ENCODE results near the gene ANTXR2. TPM values are rescaled to one million over a fixed set of nuclear protein-coding genes. Genes with fewer than 3 reads are reported as not detected.
A peak's percentile ranks its signal among the peaks of the same experiment; 100 is the strongest.
"Not testable (repeated sequence)": the region's sequence is repeated elsewhere in the genome, so short reads cannot be mapped to it uniquely, and the experiment has no call there.

The ANTXR2 gene
- total RNA-seq (10 to 100 TPM; 37.2 to 68.4 (median 49.8) TPM), polyA plus RNA-seq (10 to 100 TPM in 1 of 2 donors, 1 to 10 TPM in 1; 9.9 to 10.1 TPM)
- long read RNA-seq, donor 1, full-length matches to known transcripts: 113 of 136 reads
- long read RNA-seq, donor 1, partial matches to known transcripts: 4 of 136 reads
- long read RNA-seq, donor 1, other reads (novel, unspliced or antisense): 19 of 136 reads
- long read RNA-seq, donor 2, full-length matches to known transcripts: 99 of 120 reads
- long read RNA-seq, donor 2, partial matches to known transcripts: 4 of 120 reads
- long read RNA-seq, donor 2, other reads (novel, unspliced or antisense): 17 of 120 reads
- long read RNA-seq, donor 3, full-length matches to known transcripts: 72 of 95 reads
- long read RNA-seq, donor 3, partial matches to known transcripts: 10 of 95 reads
- long read RNA-seq, donor 3, other reads (novel, unspliced or antisense): 13 of 95 reads

GRCh38 chr4:80072744-80073472 lies at the start of gene ANTXR2:
Gene ANTXR2 (minus strand): TSS chr4:80073229. CDS start chr4:80072560, 669 bp downstream.
- H3K27ac ChIP-seq: peak within 1 kb of the TSS; percentile 85 to 97 (median 93)
- ATAC-seq: peak; percentile 94 to 100 (median 96)
- no peaks in the 10 kb centered on the region for H3K9me3 ChIP-seq
- peaks cover 0 to 79% (median 27%) of the 10 kb centered on the region in 9 donors for H3K4me1 ChIP-seq
- H3K36me3 ChIP-seq: peaks cover 0 to 18% (median under 1%) of the 10 kb centered on the region in 9 donors
- TF ChIP-seq CTCF (IDR thresholded peaks at IDR 0.05): peak in 4 of 9 donors; percentile 14 to 36 (median 24)
- no peaks in the 10 kb centered on the region for H3K27me3 ChIP-seq
- 0% methylated on average over 52 of the region's 52 CpGs for WGBS, 2 donors
- peak; percentile 87 to 94 for DNase-seq
- H3K4me3 ChIP-seq: peak within 1 kb of the TSS; percentile 70 to 97 (median 91)
- intact Hi-C loops (cut with DNase I): loop anchor here in 5 of 10 donors (2.0 to 10.0 kb wide), 5 partner anchors 36 to 158 kb away; no protein-coding TSS in a partner anchor

GRCh38 chr4:80121815-80122214 lies 48.8 kb upstream of the ANTXR2 start:
- ATAC-seq; DNase-seq; H3K36me3 ChIP-seq; intact Hi-C loops (cut with DNase I); H3K27ac ChIP-seq; H3K27me3 ChIP-seq; H3K4me3 ChIP-seq: not testable (repeated sequence)
- Histone ChIP-seq H3K9me3 (peaks cover 0 to 23% (median 0%) of the 10 kb centered on the region in 11 donors), H3K4me1 (peaks cover 0 to 18% (median 0%) of the 10 kb centered on the region in 9 donors)
- WGBS, 2 donors: 66 to 85% methylated on average over 3 of the region's 3 CpGs

- H3K4me3 ChIP-seq; DNase-seq; H3K27ac ChIP-seq; H3K4me1 ChIP-seq; H3K27me3 ChIP-seq; intact Hi-C loops (cut with DNase I); H3K36me3 ChIP-seq; ATAC-seq: not testable (repeated sequence)
- H3K9me3 ChIP-seq: peaks cover 0 to 23% (median 0%) of the 10 kb centered on the region in 11 donors
- 84 to 87% methylated on average over 3 of the region's 3 CpGs for WGBS, 2 donors
These were observed 46.6 kb upstream of the ANTXR2 start for GRCh38 chr4:80119620-80120019.

GRCh38 chr4:80116516-80116915 lies 43.5 kb upstream of the ANTXR2 start:
- no peak for TF ChIP-seq CTCF (IDR thresholded peaks at IDR 0.05)
- no peak for ATAC-seq
- 73 to 75% methylated on average over 1 of the region's 1 CpG for WGBS, 2 donors

More at GRCh38 chr4:80116516-80116915, 43.5 kb upstream of the ANTXR2 start:
- Histone ChIP-seq H3K9me3 (peaks cover 0 to 23% (median 0%) of the 10 kb centered on the region in 11 donors), H3K4me1 (no peaks in the 10 kb centered on the region), H3K4me3 (no peak overlapping the region), H3K36me3 (no peaks in the 10 kb centered on the region), H3K27me3 (no peaks in the 10 kb centered on the region), H3K27ac (no peak overlapping the region)
- intact Hi-C loops (cut with DNase I): no loop called here
- no peak for DNase-seq

Data from heart right ventricle (tissue), 16 donors.